HepG2 (cell line): Measurements from ENCODE around the gene GALNT18. TPM values are rescaled to one million over a fixed set of nuclear protein-coding genes. Genes with fewer than 3 reads are reported as not detected.

ENCODE experiments used
- ATAC-seq: fragments of 200-7000 bp; cut with Tn5 transposase; 3 replicates; pipeline ENCODE4 v1.9.1; 2020; ENCODE audit warnings: mild to moderate bottlenecking, moderate library complexity
- BruUV-seq: library from RNA; stranded (reverse); fragments of 400-500 nt; replicated peaks from 2 replicates; lab custom pipeline; 2021; lab: Mats Ljungman, UMichigan
- CTCF ChIA-PET: fragments of 300-600 bp; formaldehyde crosslinking; extraction: SDS; loops from one replicate; lab custom pipeline; 2021; ENCODE audit warnings: low total read pairs, inconsistent platforms, low intra/inter-chr PET ratio; lab: Yijun Ruan, JAX
- POLR2A ChIA-PET: fragments of 350-600 bp; sonication (Branson Sonifier 250); formaldehyde crosslinking; loops from one replicate; lab custom pipeline; 2020; ENCODE audit warnings: antibody characterized with exemption, inconsistent platforms; lab: Yijun Ruan, JAX
- DNase-seq: peaks from one replicate; pipeline ENCODE4 v3.0.0-alpha.2; 2015; ENCODE audit warnings: low spot score
- FAIRE-seq: peaks from 3 replicates; lab custom pipeline; 2011; peaks lifted over from hg19 to GRCh38; lab: Jason Lieb, UNC
- H2AFZ ChIP-seq: one replicate; pipeline ENCODE4 v1.6.1; 2011; ENCODE audit warnings: low read length, inconsistent platforms
- H3K27ac ChIP-seq: fragments of 300-600 bp; 3 replicates; pipeline ENCODE4 v1.8.0; 2011; ENCODE audit warnings: mixed run types, mild to moderate bottlenecking, mixed read lengths, low read length, inconsistent platforms; ENCODE audit not compliant: insufficient read depth; ENCODE audit errors: extremely low read length
- H3K27me3 ChIP-seq, 2 experiments: fragments of 200-600 bp in 1 of 2; 2 replicates in 1 of 2; 3 replicates in 1 of 2; pipeline versions ENCODE4 v1.6.0 to v1.8.0; 2011; ENCODE audit warnings: low read length in 2 of 2, mild to moderate bottlenecking in 2 of 2, moderate library complexity in 2 of 2, inconsistent platforms in 1 of 2; ENCODE audit not compliant: insufficient read depth in 2 of 2, control insufficient read depth in 1 of 2
- H3K36me3 ChIP-seq, 2 experiments: fragments of 200-600 bp in 1 of 2; replicated peaks in 1 of 2; 2 replicates in 1 of 2; 3 replicates in 1 of 2; pipeline versions ENCODE4 v1.5.1 to v1.8.0; 2011; ENCODE audit warnings: low read length in 2 of 2, inconsistent platforms in 1 of 2; ENCODE audit not compliant: insufficient read depth in 2 of 2, control insufficient read depth in 1 of 2
- H3K4me1 ChIP-seq: 2 replicates; pipeline ENCODE4 v1.5.1; 2012; ENCODE audit warnings: low read length, inconsistent platforms; ENCODE audit not compliant: insufficient read depth
- H3K4me2 ChIP-seq: 2 replicates; pipeline ENCODE4 v1.6.0; 2011; ENCODE audit warnings: low read depth, low read length, inconsistent platforms
- H3K4me3 ChIP-seq, 3 experiments: fragments of 200-600 bp in 1 of 3; sonication (generic), shearing (Covaris generic) in 1 of 3; replicated peaks in 1 of 3; 2 replicates each; pipeline ENCODE4 v1.5.1; 2011 to 2016; ENCODE audit warnings: low read length in 3 of 3, inconsistent platforms in 2 of 3, low read depth in 2 of 3, mild to moderate bottlenecking in 2 of 3, control low read depth in 1 of 3, mixed read lengths in 1 of 3; ENCODE audit not compliant: insufficient read depth in 1 of 3
- H3K79me2 ChIP-seq: one replicate; pipeline ENCODE4 v1.6.1; 2011; ENCODE audit warnings: low read length, inconsistent platforms; ENCODE audit not compliant: insufficient read depth
- H3K9ac ChIP-seq: 2 replicates; pipeline ENCODE4 v1.6.0; 2011; ENCODE audit warnings: mild to moderate bottlenecking, low read depth, low read length, inconsistent platforms; ENCODE audit not compliant: insufficient read depth
- H3K9me3 ChIP-seq: 2 replicates; pipeline ENCODE4 v1.5.1; 2012; ENCODE audit warnings: mild to moderate bottlenecking, low read length
- H4K20me1 ChIP-seq: 2 replicates; pipeline ENCODE4 v1.6.0; 2011; ENCODE audit warnings: inconsistent platforms, mild to moderate bottlenecking, low read length, moderate library complexity; ENCODE audit not compliant: insufficient read depth
- IKZF1 ChIP-seq: fragments of 450-650 bp; IDR thresholded peaks from 2 replicates; pipeline ENCODE4 v1.7.1; 2016
- RARA ChIP-seq: IDR thresholded peaks from 2 replicates; pipeline ENCODE4 v1.6.1; 2016; ENCODE audit warnings: missing genetic modification reagents, missing compliant biosample characterization
- RELA ChIP-seq: sonication (generic); formaldehyde crosslinking; IDR thresholded peaks from 2 replicates; pipeline ENCODE4 v1.4.0; 2020; ENCODE audit warnings: missing genetic modification reagents
- SOX6 ChIP-seq, 2 experiments: fragments of 450-650 bp in 1 of 2; sonication (generic) in 1 of 2; formaldehyde crosslinking in 1 of 2; IDR thresholded peaks; 2 replicates each; pipeline versions ENCODE4 v1.4.0 to v1.6.1; 2017 to 2020; ENCODE audit warnings: antibody characterized with exemption in 1 of 2, mild to moderate bottlenecking in 1 of 2, missing genetic modification reagents in 1 of 2
- ZNF331 ChIP-seq: sonication (generic); formaldehyde crosslinking; IDR thresholded peaks from 2 replicates; pipeline ENCODE4 v1.4.0; 2020; ENCODE audit warnings: missing genetic modification reagents
- ZNF496 ChIP-seq: sonication (generic); formaldehyde crosslinking; IDR thresholded peaks from 2 replicates; pipeline ENCODE4 v1.8.1; 2023; ENCODE audit warnings: mild to moderate bottlenecking, moderate library complexity, missing genetic modification reagents; ENCODE audit not compliant: insufficient replicate concordance
- ZNF816 ChIP-seq: sonication (generic); formaldehyde crosslinking; IDR thresholded peaks from 2 replicates; pipeline ENCODE4 v1.8.0; 2022; ENCODE audit warnings: missing genetic modification reagents, mild to moderate bottlenecking, borderline replicate concordance
- WGBS: methylation state at CpG from one replicate; pipeline ENCODE4 v1.1.6; 2017; ENCODE audit warnings: low lambda C conversion rate; 5-methylcytosine and 5-hydroxymethylcytosine counted together
- in situ Hi-C: cut with HindIII; loops from 2 replicates; pipeline ENCODE4 v1.10.0; 2017; ENCODE audit warnings: low pct_unique_long_range_greater_than_20kb; ENCODE audit not compliant: extremely low pct_ligation_motif_present
- intact Hi-C: fragments of 100-400 bp; cut with micrococcal nuclease; formaldehyde crosslinking; loops from one replicate; pipeline ENCODE4 v1.10.0; 2022; ENCODE audit not compliant: unreplicated experiment
- polyA plus RNA-seq, 8 experiments: library from polyadenylated mRNA; depleted of rRNA in 3 of 8; stranded (reverse) in 7 of 8; unstranded in 1 of 8; fragments of >200 nt; fragmentation: Illumina TruSeq in 4 of 8; extraction: Trizol in 4 of 8; gene quantifications; 2 replicates each; pipeline versions ENCODE4 v1.2.1 to v1.2.3, GENCODE V29; 2011 to 2016; ENCODE audit warnings: low read depth in 4 of 8, missing spikeins in 1 of 8, mixed read lengths in 1 of 8; ENCODE audit not compliant: insufficient read depth in 1 of 8
- total RNA-seq, 5 experiments: library from RNA; depleted of rRNA; stranded (reverse); fragments of >200 nt; fragmentation: Illumina TruSeq; extraction: Trizol; gene quantifications; 2 replicates each; pipeline ENCODE4 v1.2.3, GENCODE V29; 2016; ENCODE audit warnings: low read depth in 1 of 5
- TF ChIP-seq, protein P1 (sequence below): sonication (generic); formaldehyde crosslinking; IDR thresholded peaks from 2 replicates; pipeline ENCODE4 v1.4.0; 2020; ENCODE audit warnings: missing genetic modification reagents
- TF ChIP-seq, protein P2 (sequence below): IDR thresholded peaks from 2 replicates; pipeline ENCODE4 v1.6.1; 2016; ENCODE audit warnings: missing biosample characterization, missing genetic modification reagents, low read depth

GALNT18 gene
- total and polyA plus RNA-seq, 2 of the 13 experiments (the other 11 are each of a cell fraction or from before 2014, with no cell fraction given) = 0.11 TPM; not detected in 1

DNA sequence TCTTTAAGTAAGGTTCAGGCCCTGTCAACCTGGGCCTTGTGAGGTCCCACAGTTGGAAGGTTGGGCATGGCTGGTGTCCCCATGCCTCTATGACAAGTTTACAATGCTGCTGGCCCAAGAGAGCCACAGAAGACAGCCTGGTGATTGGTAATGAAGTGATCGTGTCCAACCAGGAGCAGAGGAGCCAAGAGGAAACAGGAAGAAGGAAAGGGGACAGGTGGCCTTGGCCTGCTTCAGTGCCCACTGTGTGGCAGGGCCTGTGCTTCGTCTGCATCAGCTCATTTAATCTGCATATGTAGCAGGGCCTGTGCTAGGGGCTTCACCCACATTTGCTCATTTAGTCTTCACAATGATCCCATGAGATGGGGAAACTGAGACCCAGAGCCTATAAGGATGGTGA, 226.7 kb downstream of the GALNT18 start:
- no peak overlapping the region for H3K9ac ChIP-seq
- intact Hi-C loops (no loop called here), in situ Hi-C loops (no loop called here)
- no peak for ATAC-seq
- TF ChIP-seq SOX6 (IDR thresholded peaks at IDR 0.05) (no peak), SOX6 (CRISPR knock-in tag; IDR thresholded peaks at IDR 0.05) (no peak), ZNF496 (CRISPR knock-in tag) (no peak), RARA (CRISPR knock-in tag) (no peak), ZNF331 (no peak)
- TF ChIP-seq, protein P1, sequence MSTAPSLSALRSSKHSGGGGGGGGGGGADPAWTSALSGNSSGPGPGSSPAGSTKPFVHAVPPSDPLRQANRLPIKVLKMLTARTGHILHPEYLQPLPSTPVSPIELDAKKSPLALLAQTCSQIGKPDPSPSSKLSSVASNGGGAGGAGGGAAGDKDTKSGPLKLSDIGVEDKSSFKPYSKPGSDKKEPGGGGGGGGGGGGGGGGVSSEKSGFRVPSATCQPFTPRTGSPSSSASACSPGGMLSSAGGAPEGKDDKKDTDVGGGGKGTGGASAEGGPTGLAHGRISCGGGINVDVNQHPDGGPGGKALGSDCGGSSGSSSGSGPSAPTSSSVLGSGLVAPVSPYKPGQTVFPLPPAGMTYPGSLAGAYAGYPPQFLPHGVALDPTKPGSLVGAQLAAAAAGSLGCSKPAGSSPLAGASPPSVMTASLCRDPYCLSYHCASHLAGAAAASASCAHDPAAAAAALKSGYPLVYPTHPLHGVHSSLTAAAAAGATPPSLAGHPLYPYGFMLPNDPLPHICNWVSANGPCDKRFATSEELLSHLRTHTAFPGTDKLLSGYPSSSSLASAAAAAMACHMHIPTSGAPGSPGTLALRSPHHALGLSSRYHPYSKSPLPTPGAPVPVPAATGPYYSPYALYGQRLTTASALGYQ (CRISPR knock-in tag) = no peak
- TF ChIP-seq, all 625 proteins: peak for 0
- H3K79me2 ChIP-seq = no peaks in the 10 kb centered on the region
- H3K36me3 ChIP-seq = no peaks in the 10 kb centered on the region
- 0% methylated on average over 2 of the region's 2 CpGs for WGBS
- CTCF ChIA-PET = no interaction called here
- peaks cover 0 to 7% of the 10 kb centered on the region in 2 experiments; a peak in 2 of 5 replicates for H3K27me3 ChIP-seq
- no peak overlapping the region for H2AFZ ChIP-seq
- no peaks in the 10 kb centered on the region for H4K20me1 ChIP-seq
- no peak overlapping the region for H3K4me3 ChIP-seq
- FAIRE-seq (no peak), DNase-seq (no peak)
- no peak overlapping the region for H3K27ac ChIP-seq
- BruUV-seq = no TSS peak
- H3K4me2 ChIP-seq = no peak overlapping the region
- POLR2A ChIA-PET = no interaction called here
- no peaks in the 10 kb centered on the region for H3K4me1 ChIP-seq
- H3K9me3 ChIP-seq = no peaks in the 10 kb centered on the region

DNA sequence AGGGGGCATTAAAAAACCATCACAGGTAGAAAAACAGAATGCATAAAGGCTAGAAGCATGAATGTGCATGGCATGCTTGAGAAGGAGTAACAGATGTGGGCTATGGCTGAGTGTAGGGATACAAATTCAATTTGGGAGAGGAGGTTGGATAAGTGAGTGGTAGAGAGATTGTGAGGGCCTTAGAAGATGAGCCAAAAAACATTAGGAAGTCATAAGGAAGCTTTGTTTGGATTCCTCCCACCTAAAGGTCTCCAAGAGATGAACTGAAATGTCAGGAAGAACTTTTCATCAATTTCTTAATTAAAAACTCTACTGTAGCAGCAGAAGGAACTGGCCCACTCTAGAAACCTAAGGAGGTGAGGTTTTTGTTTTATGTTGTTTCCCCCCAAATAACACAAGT, 227.6 kb downstream of the GALNT18 start:
- POLR2A ChIA-PET = no interaction called here
- in situ Hi-C loops = no loop called here

More for the DNA sequence above, 227.6 kb downstream of the GALNT18 start:
- no peaks in the 10 kb centered on the region for H4K20me1 ChIP-seq
- H3K4me2 ChIP-seq = no peak overlapping the region
- no peaks in the 10 kb centered on the region for H3K4me1 ChIP-seq
- TF ChIP-seq ZNF816 = no peak
- TF ChIP-seq, protein P2, sequence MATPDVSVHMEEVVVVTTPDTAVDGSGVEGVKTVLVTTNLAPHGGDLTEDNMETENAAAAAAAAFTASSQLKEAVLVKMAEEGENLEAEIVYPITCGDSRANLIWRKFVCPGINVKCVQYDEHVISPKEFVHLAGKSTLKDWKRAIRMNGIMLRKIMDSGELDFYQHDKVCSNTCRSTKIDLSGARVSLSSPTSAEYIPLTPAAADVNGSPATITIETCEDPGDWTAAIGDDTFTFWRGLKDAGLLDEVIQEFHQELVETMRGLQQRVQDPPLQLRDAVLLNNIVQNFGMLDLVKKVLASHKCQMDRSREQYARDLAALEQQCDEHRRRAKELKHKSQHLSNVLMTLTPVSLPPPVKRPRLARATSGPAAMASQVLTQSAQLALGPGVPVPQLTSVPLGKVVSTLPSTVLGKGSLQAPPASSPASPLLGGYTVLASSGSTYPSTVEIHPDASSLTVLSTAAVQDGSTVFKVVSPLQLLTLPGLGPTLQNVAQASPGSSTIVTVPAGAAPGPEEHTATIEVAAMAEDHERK (CRISPR knock-in tag) = no peak
- no peak for TF ChIP-seq RELA (CRISPR knock-in tag)
- TF ChIP-seq IKZF1 = no peak
- H3K27ac ChIP-seq = no peak overlapping the region
- no peaks in the 10 kb centered on the region for H3K79me2 ChIP-seq
- no peak for ATAC-seq
- DNase-seq = no peak
- H3K27me3 ChIP-seq = peaks cover 0 to 7% of the 10 kb centered on the region in 2 experiments; a peak in 2 of 5 replicates
- no peak overlapping the region for H2AFZ ChIP-seq
- H3K9me3 ChIP-seq = no peaks in the 10 kb centered on the region
- FAIRE-seq = no peak
- no TSS peak for BruUV-seq
- CTCF ChIA-PET = no interaction called here
- H3K9ac ChIP-seq = no peak overlapping the region
- H3K36me3 ChIP-seq = no peaks in the 10 kb centered on the region
- H3K4me3 ChIP-seq = no peak overlapping the region
- intact Hi-C loops = no loop called here
